PC-3 (cell line): ENCODE measurements around the gene SH2D6. TPM values are rescaled to one million over a fixed set of nuclear protein-coding genes. Genes with fewer than 3 reads are reported as not detected.

Experiments used
- ATAC-seq: fragments of 200-7000 bp; cut with Tn5 transposase; 2 replicates; pipeline ENCODE4 v1.9.1; 2020; ENCODE audit warnings: mild to moderate bottlenecking, moderate library complexity
- BruUV-seq: library from RNA; stranded (reverse); fragments of 400-500 nt; replicated peaks from 2 replicates; lab custom pipeline; 2021; lab: Mats Ljungman, UMichigan
- CTCF ChIA-PET: fragments of 300-600 bp; sonication (Branson Sonifier 250); formaldehyde crosslinking; loops from one replicate; lab custom pipeline; 2022; ENCODE audit warnings: antibody characterized with exemption; lab: Charles Lee
- POLR2A ChIA-PET: fragments of 300-600 bp; sonication (Branson Sonifier 250); formaldehyde crosslinking; loops from one replicate; lab custom pipeline; 2022; ENCODE audit warnings: antibody characterized with exemption; ENCODE audit not compliant: unreplicated experiment; lab: Charles Lee
- DNase-seq: peaks from one replicate; pipeline ENCODE4 v3.0.0-alpha.2; 2015
- H2AFZ ChIP-seq: fragments of 300-600 bp; sonication (generic); 2 replicates; pipeline ENCODE4 v1.6.0; 2016; ENCODE audit warnings: antibody characterized with exemption, low read length
- H3F3A ChIP-seq: fragments of 300-600 bp; sonication (generic); one replicate; pipeline ENCODE4 v1.6.0; 2017; ENCODE audit warnings: antibody characterized with exemption, low read length, control low read depth, mild to moderate bottlenecking; ENCODE audit not compliant: unreplicated experiment
- H3K27ac ChIP-seq: fragments of 300-600 bp; sonication (generic); 2 replicates; pipeline ENCODE4 v1.5.1; 2016; ENCODE audit warnings: mild to moderate bottlenecking, low read length
- H3K27me3 ChIP-seq: fragments of 300-600 bp; sonication (generic); 2 replicates; pipeline ENCODE4 v1.6.1; 2016; ENCODE audit warnings: low read length, mixed read lengths
- H3K36me3 ChIP-seq: fragments of 300-600 bp; sonication (generic); 2 replicates; pipeline ENCODE4 v1.6.1; 2016; ENCODE audit warnings: low read depth, mixed run types, low read length, mixed read lengths
- H3K4me1 ChIP-seq: fragments of 300-600 bp; sonication (generic); 2 replicates; pipeline ENCODE4 v1.5.1; 2016; ENCODE audit warnings: low read length; ENCODE audit not compliant: insufficient read depth
- H3K4me2 ChIP-seq: fragments of 300-600 bp; sonication (generic); 2 replicates; pipeline ENCODE4 v1.6.0; 2016; ENCODE audit warnings: low read length
- H3K4me3 ChIP-seq: fragments of 300-600 bp; sonication (generic); 2 replicates; pipeline ENCODE4 v1.5.1; 2016; ENCODE audit warnings: mild to moderate bottlenecking, low read length, mixed read lengths
- H3K79me2 ChIP-seq: fragments of 300-600 bp; sonication (generic); 2 replicates; pipeline ENCODE4 v1.6.1; 2017; ENCODE audit warnings: low read length, mixed read lengths
- H3K9ac ChIP-seq: fragments of 300-600 bp; sonication (generic); 2 replicates; pipeline ENCODE4 v1.6.0; 2016; ENCODE audit warnings: mild to moderate bottlenecking, low read length
- H3K9me2 ChIP-seq: fragments of 300-600 bp; sonication (generic); replicated peaks from 2 replicates; pipeline ENCODE4 v1.6.1; 2016; ENCODE audit warnings: mixed run types, low read length, mixed read lengths
- H3K9me3 ChIP-seq: fragments of 300-600 bp; sonication (generic); 2 replicates; pipeline ENCODE4 v1.6.1; 2016; ENCODE audit warnings: low read length, mixed read lengths
- H4K20me1 ChIP-seq: fragments of 300-600 bp; sonication (generic); 2 replicates; pipeline ENCODE4 v1.6.1; 2016; ENCODE audit warnings: low read length, mixed read lengths
- CTCF ChIP-seq: fragments of 300-600 bp; sonication (generic); conservative IDR thresholded peaks from 2 replicates; pipeline ENCODE4 v1.5.1; 2017; ENCODE audit warnings: antibody characterized with exemption, low read depth, mild to moderate bottlenecking, low read length
- EZH2 ChIP-seq: fragments of 300-600 bp; sonication (generic); IDR thresholded peaks from one replicate; pipeline ENCODE4 v1.6.1; 2017; ENCODE audit warnings: antibody characterized with exemption, mild to moderate bottlenecking, low read length; ENCODE audit not compliant: unreplicated experiment
- EZH2phosphoT487 ChIP-seq: fragments of 300-600 bp; sonication (generic); IDR thresholded peaks from 2 replicates; pipeline ENCODE4 v1.6.1; 2018; ENCODE audit warnings: mild to moderate bottlenecking, antibody characterized with exemption, low read length, borderline replicate concordance
- intact Hi-C: fragments of 100-400 bp; cut with micrococcal nuclease; formaldehyde crosslinking; loops from 2 replicates; pipeline ENCODE4 v1.9.0; 2023
- total RNA-seq: library from RNA; depleted of rRNA; stranded (reverse); fragments of >200 nt; gene quantifications from 2 replicates; pipeline ENCODE4 v1.2.3, GENCODE V29; 2014

SH2D6 gene
- total RNA-seq, 1 experiment from 2014 or later, result not detected

GRCh38 chr2:85447222-85447585 lies 28.7 kb downstream of the SH2D6 start:
- H3K9ac ChIP-seq, result no peak overlapping the region

GRCh38 chr2:85448461-85449213 lies 30.1 kb downstream of the SH2D6 start:
- H3K27me3 ChIP-seq, result no peaks in the 10 kb centered on the region
- no peak overlapping the region for H3K4me3 ChIP-seq
- DNase-seq (no peak), ATAC-seq (no peak)
- intact Hi-C loops, result no loop called here
- H3F3A ChIP-seq, result no peaks in the 10 kb centered on the region
- H4K20me1 ChIP-seq, result no peaks in the 10 kb centered on the region
- H3K9ac ChIP-seq, result no peak overlapping the region
- no peaks in the 10 kb centered on the region for H3K36me3 ChIP-seq
- CTCF ChIA-PET, result no interaction called here
- no peaks in the 10 kb centered on the region for H3K9me2 ChIP-seq
- no peak overlapping the region for H3K4me2 ChIP-seq
- no peak overlapping the region for H2AFZ ChIP-seq
- H3K79me2 ChIP-seq, result no peaks in the 10 kb centered on the region
- no TSS peak for BruUV-seq
- POLR2A ChIA-PET, result no interaction called here
- H3K9me3 ChIP-seq, result no peaks in the 10 kb centered on the region
- H3K4me1 ChIP-seq, result peaks cover 3% of the 10 kb centered on the region; the same call in 1 of the 2 replicates
- TF ChIP-seq CTCF, result no peak
- TF ChIP-seq EZH2phosphoT487, result no peak
- TF ChIP-seq EZH2, result no peak
- H3K27ac ChIP-seq, result no peak overlapping the region

More at GRCh38 chr2:85447222-85447585, 28.7 kb downstream of the SH2D6 start:
- no peak overlapping the region for H3K4me2 ChIP-seq
- no peaks in the 10 kb centered on the region for H4K20me1 ChIP-seq
- DNase-seq (no peak), ATAC-seq (no peak)
- no peaks in the 10 kb centered on the region for H3K9me2 ChIP-seq
- H3K9me3 ChIP-seq, result no peaks in the 10 kb centered on the region
- peaks cover 3% of the 10 kb centered on the region; the same call in 1 of the 2 replicates for H3K4me1 ChIP-seq
- TF ChIP-seq EZH2phosphoT487 (no peak), EZH2 (no peak), CTCF (no peak)
- no peaks in the 10 kb centered on the region for H3K79me2 ChIP-seq
- no peaks in the 10 kb centered on the region for H3K27me3 ChIP-seq
- no peak overlapping the region for H3K27ac ChIP-seq
- intact Hi-C loops, result no loop called here
- H3K4me3 ChIP-seq, result no peak overlapping the region
- no peaks in the 10 kb centered on the region for H3K36me3 ChIP-seq
- ChIA-PET CTCF (no interaction called here), POLR2A (no interaction called here)
- no peak overlapping the region for H2AFZ ChIP-seq
- H3F3A ChIP-seq, result no peaks in the 10 kb centered on the region
- BruUV-seq, result no TSS peak

DNA sequence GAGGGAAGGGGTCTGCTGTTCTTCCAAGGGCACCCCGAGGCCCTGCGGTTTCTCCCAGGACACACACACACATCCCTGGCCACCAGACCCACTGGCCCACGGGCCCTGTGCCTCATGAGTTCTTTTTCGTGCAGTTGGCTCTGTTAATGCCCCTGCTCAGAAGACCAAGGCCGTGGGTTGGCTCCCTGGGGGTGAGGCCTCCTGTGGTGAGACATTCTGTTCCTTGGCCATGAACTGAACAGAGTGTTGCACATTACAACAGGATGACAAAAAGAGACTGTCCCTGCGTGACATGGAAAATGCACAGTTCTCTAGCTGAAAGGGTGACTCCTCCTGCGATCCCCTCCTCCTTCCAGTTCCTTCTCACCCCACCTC lies 30.7 kb downstream of the SH2D6 start:
- H2AFZ ChIP-seq, result no peak overlapping the region
- no peak overlapping the region for H3K9ac ChIP-seq
- no peaks in the 10 kb centered on the region for H3K79me2 ChIP-seq
- intact Hi-C loops, result no loop called here
- H3K27ac ChIP-seq, result no peak overlapping the region
- TF ChIP-seq EZH2phosphoT487 (no peak), EZH2 (no peak), CTCF (no peak)
- ChIA-PET CTCF (no interaction called here), POLR2A (no interaction called here)
- H3K4me2 ChIP-seq, result no peak overlapping the region
- H3K9me3 ChIP-seq, result no peaks in the 10 kb centered on the region
- no TSS peak for BruUV-seq
- no peaks in the 10 kb centered on the region for H3K9me2 ChIP-seq
- DNase-seq, result no peak
- no peak overlapping the region for H3K4me3 ChIP-seq
- ATAC-seq, result no peak
- H3K36me3 ChIP-seq, result no peaks in the 10 kb centered on the region
- H3K4me1 ChIP-seq, result peaks cover 3% of the 10 kb centered on the region; the same call in 1 of the 2 replicates
- H3F3A ChIP-seq, result no peaks in the 10 kb centered on the region
- no peaks in the 10 kb centered on the region for H4K20me1 ChIP-seq
- no peaks in the 10 kb centered on the region for H3K27me3 ChIP-seq
